Endodermal cell (in vitro differentiated cells): ENCODE data around the gene ATP12A. TPM values are rescaled to one million over a fixed set of nuclear protein-coding genes. Genes with fewer than 3 reads are reported as not detected.

Source experiments
- DNase-seq: peaks from one replicate; pipeline ENCODE4 v3.0.0-alpha.2; 2017
- H3K27ac ChIP-seq: 2 replicates; pipeline ENCODE4 v1.5.1; 2013; ENCODE audit warnings: mild to moderate bottlenecking, low read depth, low read length, moderate library complexity
- H3K27me3 ChIP-seq: 2 replicates; pipeline ENCODE4 v1.6.1; 2013; ENCODE audit warnings: mild to moderate bottlenecking, low read length, moderate library complexity; ENCODE audit not compliant: insufficient read depth, control insufficient read depth, poor library complexity, severe bottlenecking
- H3K36me3 ChIP-seq: 2 replicates; pipeline ENCODE4 v1.7.0; 2013; ENCODE audit warnings: mild to moderate bottlenecking, low read length, moderate library complexity; ENCODE audit not compliant: control insufficient read depth, insufficient read depth
- H3K4me1 ChIP-seq: one replicate; pipeline ENCODE4 v1.7.0; 2013; ENCODE audit warnings: low read length; ENCODE audit not compliant: control insufficient read depth, insufficient read depth
- H3K4me3 ChIP-seq: 2 replicates; pipeline ENCODE4 v1.5.1; 2013; ENCODE audit warnings: mild to moderate bottlenecking, low read length, moderate library complexity
- H3K9ac ChIP-seq: 2 replicates; pipeline ENCODE4 v1.6.1; 2013; ENCODE audit warnings: mild to moderate bottlenecking, low read length, moderate library complexity; ENCODE audit not compliant: poor library complexity, severe bottlenecking; ENCODE audit errors: extremely low read depth
- H3K9me3 ChIP-seq: 2 replicates; pipeline ENCODE4 v1.6.1; 2013; ENCODE audit warnings: mild to moderate bottlenecking, low read length, moderate library complexity; ENCODE audit not compliant: control insufficient read depth
- H3K27ac Mint-ChIP-seq: 2 replicates; pipeline ENCODE4 v1.8.0; 2020; ENCODE audit warnings: mixed read lengths
- H3K27me3 Mint-ChIP-seq: 2 replicates; pipeline ENCODE4 v1.8.0; 2021; ENCODE audit warnings: mild to moderate bottlenecking, mixed read lengths; ENCODE audit not compliant: insufficient read depth
- H3K36me3 Mint-ChIP-seq: 2 replicates; pipeline ENCODE4 v1.8.0; 2020; ENCODE audit warnings: low read depth, mixed read lengths
- H3K4me1 Mint-ChIP-seq: 2 replicates; pipeline ENCODE4 v1.8.0; 2020; ENCODE audit warnings: mixed read lengths
- H3K4me3 Mint-ChIP-seq: 2 replicates; pipeline ENCODE4 v1.8.0; 2020; ENCODE audit warnings: mild to moderate bottlenecking, moderate library complexity, mixed read lengths
- H3K9me3 Mint-ChIP-seq: 2 replicates; pipeline ENCODE4 v1.8.0; 2020; ENCODE audit warnings: mild to moderate bottlenecking, mixed read lengths
- CTCF ChIP-seq: fragments of 200-600 bp; sonication (generic); conservative IDR thresholded peaks from 2 replicates; pipeline ENCODE4 v1.5.0; 2021; ENCODE audit warnings: antibody characterized with exemption, mild to moderate bottlenecking
- WGBS, 2 experiments: methylation state at CpG; one replicate each; pipeline versions ENCODE4 v1.1.5 to v1.1.7; 2013; ENCODE audit warnings: missing lambda C conversion rate in 2 of 2, mixed read lengths in 1 of 2; ENCODE audit not compliant: insufficient coverage in 1 of 2, insufficient read length in 1 of 2; 5-methylcytosine and 5-hydroxymethylcytosine counted together
- total RNA-seq, 2 donors: library from RNA; stranded (reverse); fragmentation: NEBNext Ultra II Directional in 1 of 2; extraction: Animal tissue kit (Norgen Biotek cat#: 25700) in 1 of 2; gene quantifications; 2 replicates in 1 of 2; 3 replicates in 1 of 2; pipeline ENCODE4 v1.2.1, GENCODE V29; 2021

The ATP12A gene
- total RNA-seq, 2 donors from 2014 or later = 4.9 to 10.5 TPM

- no peak overlapping the region for H3K9ac ChIP-seq
- TF ChIP-seq CTCF = peak; percentile 61
Observed at GRCh38 chr13:24671386-24672113, 8.7 kb upstream of the ATP12A start.

GRCh38 chr13:24672141-24673132 is 7.8 kb upstream of the ATP12A start:
- H3K27ac ChIP-seq = no peak overlapping the region
- H3K27ac Mint-ChIP-seq = no peak overlapping the region

More at GRCh38 chr13:24671386-24672113, 8.7 kb upstream of the ATP12A start:
- Histone ChIP-seq H3K4me3 (peak overlapping the region; percentile 69), H3K27me3 (no peaks in the 10 kb centered on the region), H3K27ac (no peak overlapping the region), H3K36me3 (no peaks in the 10 kb centered on the region), H3K9me3 (no peaks in the 10 kb centered on the region), H3K4me1 (peaks cover 6% of the 10 kb centered on the region)
- H3K4me3 Mint-ChIP-seq = peak overlapping the region; percentile 45
- peaks cover 30% of the 10 kb centered on the region for H3K4me1 Mint-ChIP-seq
- 49 to 52% methylated on average over 13 to 14 of the region's 14 CpGs for WGBS, 2 experiments
- no peaks in the 10 kb centered on the region for H3K9me3 Mint-ChIP-seq
- DNase-seq = peak; percentile 84
- H3K27me3 Mint-ChIP-seq = peaks cover 11% of the 10 kb centered on the region
- H3K36me3 Mint-ChIP-seq = no peaks in the 10 kb centered on the region
- H3K27ac Mint-ChIP-seq = peak overlapping the region; percentile 74

More at GRCh38 chr13:24672141-24673132, 7.8 kb upstream of the ATP12A start:
- peaks cover 6% of the 10 kb centered on the region for H3K4me1 ChIP-seq
- peak; percentile 36 for DNase-seq
- no peaks in the 10 kb centered on the region for H3K9me3 Mint-ChIP-seq
- TF ChIP-seq CTCF = no peak
- H3K27me3 ChIP-seq = no peaks in the 10 kb centered on the region
- no peaks in the 10 kb centered on the region for H3K9me3 ChIP-seq
- H3K36me3 Mint-ChIP-seq = no peaks in the 10 kb centered on the region
- H3K27me3 Mint-ChIP-seq = peaks cover 10% of the 10 kb centered on the region
- H3K4me1 Mint-ChIP-seq = peaks cover 31% of the 10 kb centered on the region
- H3K9ac ChIP-seq = no peak overlapping the region
- no peak overlapping the region for H3K4me3 ChIP-seq
- no peaks in the 10 kb centered on the region for H3K36me3 ChIP-seq
- no peak overlapping the region for H3K4me3 Mint-ChIP-seq
- WGBS, 2 experiments = 79 to 89% methylated on average over 8 to 9 of the region's 9 CpGs
